Stimulated activated CD4-positive, alpha-beta T cell treated with anti-CD3 and anti-CD28 coated beads, TNF-alpha, amount 100 ng/mL, for 24 hours (primary cell): ENCODE results near the gene ATF7.
A peak's percentile ranks its signal among the peaks of the same experiment; 100 is the strongest.
"Not testable (repeated sequence)": the region's sequence is repeated elsewhere in the genome, so short reads cannot be mapped to it uniquely, and the experiment has no call there.

ENCODE experiments used
- DNase-seq, 3 experiments: peaks; one replicate each; pipeline ENCODE4 v3.0.0-alpha.2; 2020; ENCODE audit warnings: low read depth in 3 of 3

The ATF7 gene

DNA sequence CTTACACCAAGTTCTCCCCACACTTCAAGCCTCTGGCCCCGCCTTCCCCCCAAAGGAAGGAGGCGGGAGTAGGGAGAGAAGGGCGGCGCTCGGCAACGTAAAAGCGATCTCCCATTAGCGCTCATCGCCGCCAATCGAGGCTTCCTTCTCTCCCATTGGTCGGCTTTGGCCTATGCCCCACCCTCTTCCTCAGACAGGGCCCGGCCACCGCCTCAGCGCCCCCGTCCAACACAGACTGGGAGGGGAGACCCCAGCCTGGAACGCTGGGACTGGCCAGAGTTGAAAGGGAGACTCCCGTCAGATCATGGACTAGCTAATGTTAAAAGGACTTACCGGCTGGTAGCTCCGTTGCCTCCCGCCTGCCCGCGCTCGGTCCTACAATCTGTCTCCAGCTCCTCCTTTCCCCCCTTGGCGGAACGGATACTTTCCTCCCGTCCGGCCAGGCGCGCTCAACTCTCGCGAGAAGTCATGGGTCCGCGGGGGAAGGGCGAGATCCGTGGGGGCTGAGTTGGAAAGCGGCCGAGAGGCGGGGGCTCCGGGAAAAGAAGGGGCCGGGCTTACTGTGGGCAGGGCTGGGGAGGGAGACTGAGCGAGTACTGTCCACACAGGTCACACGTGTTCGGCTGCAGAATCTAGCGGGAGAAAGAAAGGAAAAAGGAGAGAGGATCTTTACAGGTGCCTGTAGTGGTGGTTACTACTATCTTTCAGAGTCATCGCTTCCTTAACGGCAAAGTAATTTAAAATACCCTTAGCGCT, at the start of gene ATF7:
ATF7 (minus strand) TSS at position 437 of the 756 bp plus-strand sequence. CDS start 25,382 bp downstream, outside the sequence.
- peak; percentile 97 to 98 (median 98) for DNase-seq

- no peak for DNase-seq
Observed at GRCh38 chr12:53674977-53675700, 49.0 kb upstream of the ATF7 start.

- DNase-seq, result no peak
Observed at GRCh38 chr12:53670971-53671370, 44.8 kb upstream of the ATF7 start.

GRCh38 chr12:53670308-53670707, 44.1 kb upstream of the ATF7 start:
- DNase-seq, result no peak

DNA sequence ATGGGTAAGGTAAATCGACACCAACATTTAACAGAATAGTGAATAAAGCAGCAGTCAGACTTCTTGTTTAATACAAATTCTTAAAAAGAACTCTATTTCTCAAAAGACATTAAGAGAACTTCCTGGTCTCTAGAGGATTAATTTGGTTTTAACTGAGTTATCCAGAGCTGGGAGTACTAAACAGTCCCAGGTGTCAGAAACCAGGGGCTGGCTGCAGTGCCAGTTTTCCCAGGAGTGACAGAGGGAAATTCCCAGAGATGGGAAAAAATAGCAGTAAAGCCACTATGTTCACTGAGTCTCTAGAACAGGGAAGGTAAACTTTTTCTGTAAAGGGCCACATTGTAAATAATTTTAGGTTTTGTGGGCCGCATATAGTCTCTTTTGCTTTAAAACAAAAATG, 40.9 kb upstream of the ATF7 start:
- no peak for DNase-seq

DNA sequence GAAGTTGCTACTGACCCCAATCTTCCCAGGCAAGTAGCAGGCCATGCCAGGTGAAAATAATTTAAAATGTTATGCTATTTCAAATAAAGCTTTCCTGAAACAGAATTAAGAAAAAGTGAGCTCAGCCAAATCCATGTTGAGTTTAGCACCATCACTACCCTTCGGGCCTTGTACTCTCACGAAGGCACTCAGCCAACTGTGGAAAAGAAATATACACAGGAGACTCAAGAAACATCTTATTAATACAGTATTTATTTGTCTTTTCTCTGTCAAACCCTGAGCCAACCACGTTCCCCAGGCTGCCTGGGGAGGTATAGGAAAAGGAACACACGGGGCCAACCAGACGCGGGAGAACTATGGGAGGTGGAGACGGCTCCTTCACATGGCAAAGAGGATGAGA, 38.8 kb upstream of the ATF7 start:
- no peak for DNase-seq

- no peak for DNase-seq
Observed at GRCh38 chr12:53664191-53664590, 38.0 kb upstream of the ATF7 start.

- DNase-seq, result no peak
Observed at GRCh38 chr12:53660041-53660440, 33.9 kb upstream of the ATF7 start.

DNA sequence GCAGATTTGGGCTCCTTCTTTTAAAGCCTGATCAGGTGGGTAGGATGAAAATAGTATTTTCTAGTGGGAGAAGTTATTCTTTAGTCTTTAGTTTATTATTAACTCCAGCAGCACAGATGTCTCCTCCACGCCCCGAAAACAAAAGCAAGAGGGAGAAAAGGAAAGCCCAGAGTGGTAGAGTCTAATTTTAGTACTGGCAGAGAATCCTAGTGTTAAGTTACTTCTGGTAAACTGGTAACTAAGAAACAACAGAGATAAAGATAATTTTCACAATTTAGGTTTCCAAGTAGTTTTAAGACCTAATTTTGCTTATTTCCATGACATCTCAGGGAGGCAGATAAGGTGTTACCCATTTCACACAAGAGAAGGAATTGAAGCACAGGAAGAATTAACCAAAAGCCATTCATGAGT, 33.4 kb upstream of the ATF7 start:
- no peak for DNase-seq

DNA sequence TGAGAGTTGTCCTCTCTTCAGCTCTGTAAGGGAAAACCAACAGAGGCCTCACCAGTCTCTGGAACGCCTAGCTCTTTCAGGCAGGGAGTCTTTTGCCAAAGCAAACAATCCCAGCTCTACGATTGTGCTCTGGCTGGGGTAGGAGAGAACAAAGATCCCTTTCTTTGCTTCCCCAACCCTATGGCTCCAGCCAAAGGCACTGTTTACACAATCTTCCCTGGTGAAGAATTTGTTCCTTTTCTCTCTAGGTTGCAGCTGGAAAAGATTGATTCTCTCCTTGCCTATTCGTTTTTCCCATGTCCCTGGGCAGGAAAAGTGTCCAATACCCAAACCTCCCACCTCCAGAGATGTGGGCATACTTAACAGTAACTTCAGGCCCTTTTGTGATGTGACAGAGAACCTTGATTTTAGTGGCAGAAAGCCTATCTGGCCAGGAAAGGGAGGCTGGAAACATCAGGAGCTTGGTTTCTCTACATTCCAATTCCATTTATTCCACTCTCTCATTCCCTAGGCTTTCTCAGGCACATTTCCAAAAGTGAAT, 32.9 kb upstream of the ATF7 start:
- DNase-seq, result no peak

GRCh38 chr12:53657041-53657440, 30.9 kb upstream of the ATF7 start:
- DNase-seq, result no peak

DNA sequence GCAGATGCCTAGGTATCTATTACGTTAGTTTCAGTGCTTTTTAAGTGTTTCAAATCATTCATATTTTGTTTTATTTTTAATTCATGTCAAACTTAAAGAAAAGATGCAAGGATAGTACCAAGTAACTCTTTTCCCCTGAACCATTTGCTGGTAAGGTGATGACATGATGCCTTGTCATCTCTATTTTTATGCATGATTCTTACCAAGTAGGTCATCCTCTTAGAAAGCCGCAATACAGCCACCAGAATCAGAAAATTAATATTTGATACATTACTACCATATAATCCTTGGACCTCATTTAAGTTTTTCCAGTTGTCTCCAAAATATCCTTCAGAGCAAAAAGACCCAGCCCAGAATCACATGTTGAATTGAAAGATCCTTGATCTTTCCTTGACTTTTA, 27.4 kb upstream of the ATF7 start:
- DNase-seq, result no peak

- no peak for DNase-seq
Observed at GRCh38 chr12:53652366-53652765, 26.2 kb upstream of the ATF7 start.

DNA sequence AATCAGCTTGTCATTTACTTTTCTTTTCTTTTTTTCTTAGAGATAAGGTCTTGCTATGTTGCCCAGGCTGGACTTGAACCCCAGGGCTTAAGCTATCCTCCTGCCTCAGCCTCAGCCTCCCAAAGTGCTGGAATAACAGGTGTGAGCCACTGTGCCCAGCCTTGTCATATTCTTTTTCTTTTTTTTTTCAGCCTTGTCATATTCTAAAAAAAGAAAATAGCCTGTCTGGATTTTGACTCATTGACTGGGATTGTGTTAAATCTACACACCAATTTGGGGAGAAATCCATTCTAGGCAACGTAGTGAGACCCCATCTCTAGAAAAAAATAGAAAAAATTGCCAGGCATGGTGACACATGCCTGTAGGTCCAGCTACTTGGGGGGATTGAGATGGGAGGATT, 25.6 kb upstream of the ATF7 start:
- DNase-seq, result no peak

DNA sequence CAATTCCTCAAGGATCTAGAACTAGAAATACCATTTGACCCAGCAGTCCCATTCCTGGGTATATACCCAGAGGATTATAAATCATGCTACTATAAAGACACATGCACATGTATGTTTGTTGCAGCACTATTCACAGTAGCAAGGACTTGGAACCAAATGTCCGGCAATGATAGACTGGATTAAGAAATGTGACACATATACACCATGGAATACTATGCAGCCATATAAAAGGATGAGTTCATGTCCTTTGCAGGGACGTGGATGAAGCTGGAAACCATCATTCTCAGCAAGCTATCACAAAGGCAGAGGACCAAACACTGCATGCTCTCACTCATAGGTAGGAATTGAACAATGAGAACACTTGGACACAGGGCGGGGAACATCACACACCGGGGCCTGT, 20.1 kb upstream of the ATF7 start:
- DNase-seq, result not testable (repeated sequence)

GRCh38 chr12:53645165-53645564, 19.0 kb upstream of the ATF7 start:
- no peak for DNase-seq

GRCh38 chr12:53644133-53644532, 18.0 kb upstream of the ATF7 start:
- DNase-seq, result no peak

DNA sequence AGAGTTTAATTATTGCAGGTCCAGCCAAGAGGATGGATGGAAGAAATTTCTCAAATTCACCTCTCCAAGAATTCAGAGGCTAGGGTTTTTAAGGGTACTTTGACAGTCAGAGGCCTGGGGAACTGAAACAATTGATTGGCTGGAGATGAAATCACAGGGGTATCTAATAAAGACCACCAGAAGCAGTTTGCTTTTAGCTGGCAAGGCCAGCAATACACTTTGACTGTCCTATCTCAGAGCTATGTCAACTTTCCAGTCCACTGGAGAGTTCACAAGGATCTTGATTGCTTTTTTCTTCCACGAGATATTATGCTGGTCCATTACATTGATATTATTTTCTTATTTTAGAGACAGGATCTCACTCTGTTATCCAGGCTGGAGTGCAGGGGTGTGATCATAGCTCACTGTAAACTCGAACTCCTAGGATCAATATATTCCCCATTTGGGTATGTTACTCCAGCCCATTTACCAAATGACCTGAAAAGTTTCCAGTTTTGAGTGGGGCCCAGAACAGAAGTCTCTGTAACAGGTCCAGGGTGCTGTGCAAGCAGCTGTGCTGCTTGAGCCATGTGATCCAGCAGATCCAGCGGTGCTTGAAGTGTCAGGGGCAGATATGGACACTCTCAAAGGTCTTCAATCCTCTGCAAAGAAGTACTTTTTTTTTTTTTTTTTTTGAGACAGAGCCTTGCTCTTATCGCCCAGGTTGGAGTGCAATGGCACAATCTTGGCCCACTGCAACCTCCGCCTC, 17.2 kb upstream of the ATF7 start:
- no peak for DNase-seq

GRCh38 chr12:53638057-53638456, 11.9 kb upstream of the ATF7 start:
- no peak for DNase-seq

- DNase-seq, result no peak
Observed at GRCh38 chr12:53636641-53637040, 10.5 kb upstream of the ATF7 start.

DNA sequence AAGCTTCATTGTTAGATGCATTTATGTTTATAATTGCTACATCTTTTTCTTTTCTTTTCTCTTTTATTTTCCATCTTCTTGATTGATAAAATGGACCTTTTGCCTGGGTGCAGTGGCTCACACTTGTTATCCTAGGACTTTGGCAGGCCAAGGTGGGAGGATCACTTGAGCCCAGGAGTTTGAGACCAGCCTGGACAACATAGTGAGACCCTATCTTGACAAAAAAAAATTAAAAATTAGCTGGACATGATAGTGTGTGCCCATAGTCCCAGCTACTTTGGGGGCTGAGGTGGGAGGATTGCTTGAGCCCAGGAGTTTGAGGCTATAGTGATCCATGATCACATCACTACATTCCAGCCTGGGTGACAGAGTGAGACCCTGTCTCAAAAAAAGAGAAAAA, 9.5 kb upstream of the ATF7 start:
- not testable (repeated sequence) for DNase-seq

DNA sequence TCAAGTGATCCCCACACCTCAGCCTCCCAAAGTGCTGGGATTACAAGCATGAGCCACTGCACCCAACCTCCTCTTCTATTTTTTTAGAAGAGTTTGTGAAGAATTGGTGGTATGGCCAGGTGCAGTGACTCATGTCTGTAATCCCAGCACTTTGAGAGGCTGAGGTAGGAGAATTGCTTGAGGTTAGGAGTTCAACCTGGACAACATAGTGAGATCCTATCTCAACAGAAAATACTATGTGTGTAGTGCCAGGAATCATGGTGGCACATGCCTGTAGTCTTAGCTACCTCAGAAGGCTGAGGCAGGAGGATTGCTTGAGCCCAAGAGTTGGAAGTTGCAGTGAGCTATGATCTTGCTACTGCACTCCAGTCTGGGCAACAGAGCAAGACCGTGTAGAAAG, 5.5 kb upstream of the ATF7 start:
- DNase-seq, result no peak
